GM12878 (cell line): ENCODE results near the gene SPATA16. TPM values are rescaled to one million over a fixed set of nuclear protein-coding genes. Genes with fewer than 3 reads are reported as not detected.

Experiments used
- ATAC-seq: fragments of 200-7000 bp; cut with Tn5 transposase; 3 replicates; pipeline ENCODE4 v1.9.1; 2020; ENCODE audit warnings: mild to moderate bottlenecking, moderate library complexity
- BruUV-seq: library from RNA; stranded (reverse); fragments of 400-500 nt; replicated peaks from 2 replicates; lab custom pipeline; 2021; lab: Mats Ljungman, UMichigan
- CTCF ChIA-PET: fragments of 300-600 bp; sonication (Branson Sonifier 250); formaldehyde crosslinking; extraction: SDS; loops from one replicate; lab custom pipeline; 2021; ENCODE audit warnings: inconsistent platforms; lab: Yijun Ruan, JAX
- POLR2A ChIA-PET: fragments of 350-600 bp; formaldehyde crosslinking; extraction: SDS; loops from one replicate; lab custom pipeline; 2021; ENCODE audit warnings: inconsistent platforms; lab: Charles Lee
- RAD21 ChIA-PET: fragments of 300-600 bp; sonication (Branson Sonifier 250); formaldehyde crosslinking; loops from one replicate; lab custom pipeline; 2023; ENCODE audit warnings: antibody characterized with exemption; ENCODE audit not compliant: unreplicated experiment; lab: Charles Lee
- SMC1A ChIA-PET: fragments of 300-600 bp; sonication (Branson Sonifier 250); formaldehyde crosslinking; loops from one replicate; lab custom pipeline; 2023; ENCODE audit not compliant: unreplicated experiment, uncharacterized antibody; lab: Charles Lee
- DNase-seq: peaks from one replicate; pipeline ENCODE4 v3.0.0-alpha.2; 2011; ENCODE audit warnings: low read depth, low spot score
- FAIRE-seq: peaks from 3 replicates; lab custom pipeline; 2011; peaks lifted over from hg19 to GRCh38; lab: Jason Lieb, UNC
- H2AFZ ChIP-seq: 2 replicates; pipeline ENCODE4 v1.6.0; 2011; ENCODE audit warnings: low read depth, low read length, control low read depth; ENCODE audit not compliant: control insufficient read depth
- H3K27ac ChIP-seq: 2 replicates; pipeline ENCODE4 v1.5.1; 2011; ENCODE audit warnings: control low read depth; ENCODE audit not compliant: control insufficient read depth, insufficient read depth
- H3K27me3 ChIP-seq, 2 experiments: replicated peaks in 1 of 2; 2 replicates each; pipeline versions ENCODE4 v1.6.0 to v1.6.1; 2011; ENCODE audit warnings: low read length in 1 of 2; ENCODE audit not compliant: control insufficient read depth in 2 of 2, insufficient read depth in 2 of 2
- H3K36me3 ChIP-seq, 2 experiments: 2 replicates each; pipeline ENCODE4 v1.5.1; 2011; ENCODE audit warnings: low read length in 1 of 2; ENCODE audit not compliant: control insufficient read depth in 2 of 2, insufficient read depth in 2 of 2
- H3K4me1 ChIP-seq: 2 replicates; pipeline ENCODE4 v1.6.1; 2011; ENCODE audit warnings: mild to moderate bottlenecking, low read length, moderate library complexity, mixed read lengths; ENCODE audit not compliant: control insufficient read depth, insufficient read depth
- H3K4me2 ChIP-seq: 2 replicates; pipeline ENCODE4 v1.6.0; 2011; ENCODE audit warnings: control low read depth; ENCODE audit not compliant: control insufficient read depth, insufficient read depth
- H3K4me3 ChIP-seq: fragments of 200-600 bp; sonication (generic); 2 replicates; pipeline ENCODE4 v1.5.1; 2016
- H3K79me2 ChIP-seq: 2 replicates; pipeline ENCODE4 v1.6.0; 2011; ENCODE audit warnings: low read length; ENCODE audit not compliant: control insufficient read depth, insufficient read depth
- H3K9ac ChIP-seq: 2 replicates; pipeline ENCODE4 v1.8.0; 2011; ENCODE audit warnings: low read length, control low read depth, mixed read lengths; ENCODE audit not compliant: control insufficient read depth, insufficient read depth
- H3K9me3 ChIP-seq: replicated peaks from 3 replicates; pipeline ENCODE4 v1.5.1; 2011; ENCODE audit warnings: mild to moderate bottlenecking, low read length; ENCODE audit not compliant: control insufficient read depth, insufficient read depth
- H4K20me1 ChIP-seq: 2 replicates; pipeline ENCODE4 v1.6.0; 2011; ENCODE audit not compliant: control insufficient read depth, insufficient read depth
- POLR2A ChIP-seq: IDR thresholded peaks from 2 replicates; pipeline ENCODE4 v1.6.1; 2011; ENCODE audit warnings: low read depth, mild to moderate bottlenecking, low read length
- USF2 ChIP-seq: IDR thresholded peaks from 2 replicates; pipeline ENCODE4 v1.6.1; 2011; ENCODE audit warnings: low read depth, low read length, improper control_type of control experiment, borderline replicate concordance
- ZNF687 ChIP-seq: fragments of 450-650 bp; IDR thresholded peaks from 2 replicates; pipeline ENCODE4 v1.6.1; 2017; ENCODE audit warnings: mild to moderate bottlenecking, moderate library complexity
- WGBS: methylation state at CpG from one replicate; pipeline ENCODE4 v1.1.6; 2016; ENCODE audit warnings: low lambda C conversion rate; ENCODE audit not compliant: insufficient replicate concordance, insufficient coverage; ENCODE audit errors: missing lambda C conversion rate; 5-methylcytosine and 5-hydroxymethylcytosine counted together
- in situ Hi-C: fragments of 300-500 bp; cut with MboI; formaldehyde crosslinking; loops from 9 replicates; pipeline ENCODE4 v1.14.3; 2018; ENCODE audit warnings: mixed read lengths
- intact Hi-C: fragments of 100-400 bp; cut with micrococcal nuclease; formaldehyde crosslinking; loops from one replicate; pipeline ENCODE4 v1.14.2; 2022; ENCODE audit not compliant: unreplicated experiment
- polyA plus RNA-seq, 11 experiments: library from polyadenylated mRNA; depleted of rRNA in 4 of 11; unstranded in 6 of 11; stranded (reverse) in 5 of 11; fragments of >200 nt; fragmentation: Nextera tagmentation in 4 of 11; fragmentation: Illumina TruSeq in 1 of 11; extraction: Ambion mirVana in 4 of 11; extraction: Trizol in 1 of 11; gene quantifications; 1 replicate in 1 of 11; 2 replicates in 10 of 11; pipeline versions ENCODE4 v1.2.1 to v1.2.3, GENCODE V29; 2011 to 2016; ENCODE audit warnings: inconsistent platforms in 2 of 11, missing spikeins in 2 of 11, low read depth in 1 of 11
- total RNA-seq, 4 experiments: library from RNA; depleted of rRNA in 3 of 4; stranded (reverse); fragments of >200 nt in 3 of 4; fragmentation: Illumina TruSeq in 1 of 4; extraction: Trizol in 1 of 4; gene quantifications; 2 replicates each; pipeline versions ENCODE4 v1.2.1 to v1.2.3, GENCODE V29; 2013 to 2021

The SPATA16 gene
- total and polyA plus RNA-seq, 10 of the 15 experiments (the other 5 are each of a cell fraction or from before 2014, with no cell fraction given), result 0.04 TPM; not detected in 9

GRCh38 chr3:172929451-172929850 lies 211.6 kb downstream of the SPATA16 start (continued):
- TF ChIP-seq ZNF687 (no peak), POLR2A (no peak)

GRCh38 chr3:172924546-172924945 lies 216.5 kb downstream of the SPATA16 start:
- no TSS peak for BruUV-seq
- in situ Hi-C loops (no loop called here), intact Hi-C loops (no loop called here)
- CTCF ChIA-PET, result no interaction called here
- WGBS, result 25% methylated on average over 3 of the region's 3 CpGs
- no peak for DNase-seq
- Histone ChIP-seq H3K9ac (no peak overlapping the region), H3K27ac (no peak overlapping the region), H3K4me1 (no peaks in the 10 kb centered on the region), H3K36me3 (no peaks in the 10 kb centered on the region), H3K4me2 (no peak overlapping the region), H3K27me3 (no peaks in the 10 kb centered on the region; a peak in 1 of 4 replicates), H2AFZ (no peak overlapping the region), H3K9me3 (no peaks in the 10 kb centered on the region), H3K4me3 (no peak overlapping the region), H3K79me2 (no peaks in the 10 kb centered on the region), H4K20me1 (no peaks in the 10 kb centered on the region)
- no peak for ATAC-seq
- RAD21 ChIA-PET, result no interaction called here
- TF ChIP-seq USF2, result no peak
- SMC1A ChIA-PET, result no interaction called here
- POLR2A ChIA-PET, result no interaction called here
- no peak for FAIRE-seq
